ENCODE results near the gene LRMDA.

Gene LRMDA

DNA sequence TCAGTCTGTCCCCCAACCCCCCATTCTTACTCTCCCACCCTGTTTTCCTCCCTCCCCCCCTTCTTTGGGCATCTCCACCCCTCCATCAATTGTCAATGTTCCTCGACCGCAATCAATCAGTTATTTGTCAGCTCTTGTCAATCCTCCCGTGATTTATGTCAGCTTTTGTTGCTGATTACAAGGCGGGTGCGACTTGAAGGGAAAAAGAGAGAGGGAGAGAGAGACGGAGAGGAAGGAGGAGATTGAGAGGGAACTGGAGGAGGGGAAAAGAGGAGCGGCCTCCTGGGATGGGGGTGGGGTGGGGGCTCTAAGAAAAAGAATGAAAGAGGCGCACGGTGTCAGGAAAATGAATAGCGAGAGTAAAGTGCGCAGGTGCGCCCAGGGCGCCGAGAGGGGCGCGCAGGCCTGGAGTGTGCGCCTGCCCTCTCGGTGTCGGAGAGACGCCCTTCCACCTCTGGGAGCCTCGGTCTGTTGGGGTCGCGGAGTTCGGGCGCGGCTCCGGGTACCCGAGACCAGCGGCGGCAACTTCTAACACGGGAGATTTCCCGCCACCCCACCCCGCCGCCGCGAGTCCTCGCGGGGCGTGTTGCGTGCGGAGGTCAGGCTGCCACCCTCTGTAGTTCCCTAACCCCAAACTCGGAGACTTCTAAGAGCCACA, 28.8 kb upstream of the LRMDA start:
- DNase-seq, result peak; percentile 79

DNA sequence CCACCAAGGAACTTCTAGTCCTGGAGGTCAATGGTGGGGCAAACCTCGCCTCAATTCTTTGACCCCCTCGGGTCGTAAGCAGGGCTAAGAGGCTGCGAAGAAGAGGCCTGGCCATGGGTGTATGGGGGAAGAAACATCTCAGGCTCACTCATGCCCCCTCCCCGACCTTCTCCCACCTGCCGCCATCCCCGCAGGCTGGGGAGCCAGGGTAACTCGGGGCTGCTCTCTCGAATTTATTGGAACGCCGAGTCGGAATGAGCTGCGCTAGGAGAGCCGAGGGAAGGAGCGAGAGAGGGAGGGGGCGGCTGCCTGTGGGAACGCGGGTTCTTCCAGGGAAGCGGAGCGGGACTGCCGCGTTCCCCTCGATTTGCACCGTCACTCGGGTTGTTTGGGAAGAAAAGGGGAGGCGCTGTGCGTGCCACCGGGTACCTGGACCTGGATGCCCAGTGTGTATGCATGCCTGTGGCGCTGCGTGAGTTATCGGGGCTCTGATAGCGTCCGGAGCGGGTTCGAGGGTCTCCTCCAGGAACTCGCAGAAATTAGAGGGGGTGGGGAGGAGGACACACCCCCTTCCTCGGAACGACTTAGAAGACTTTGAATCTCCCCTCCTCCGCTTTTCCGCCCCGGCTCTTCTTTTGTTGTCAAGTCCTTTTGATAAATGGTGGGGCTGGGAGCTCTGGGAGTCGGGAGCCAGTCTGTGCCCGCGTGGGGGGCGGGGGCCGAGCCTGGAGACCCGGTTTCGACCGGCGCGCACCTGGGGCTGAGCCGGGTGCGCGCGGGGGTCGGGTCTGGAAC, 28.1 kb upstream of the LRMDA start:
- peak; percentile 28 for DNase-seq

DNA sequence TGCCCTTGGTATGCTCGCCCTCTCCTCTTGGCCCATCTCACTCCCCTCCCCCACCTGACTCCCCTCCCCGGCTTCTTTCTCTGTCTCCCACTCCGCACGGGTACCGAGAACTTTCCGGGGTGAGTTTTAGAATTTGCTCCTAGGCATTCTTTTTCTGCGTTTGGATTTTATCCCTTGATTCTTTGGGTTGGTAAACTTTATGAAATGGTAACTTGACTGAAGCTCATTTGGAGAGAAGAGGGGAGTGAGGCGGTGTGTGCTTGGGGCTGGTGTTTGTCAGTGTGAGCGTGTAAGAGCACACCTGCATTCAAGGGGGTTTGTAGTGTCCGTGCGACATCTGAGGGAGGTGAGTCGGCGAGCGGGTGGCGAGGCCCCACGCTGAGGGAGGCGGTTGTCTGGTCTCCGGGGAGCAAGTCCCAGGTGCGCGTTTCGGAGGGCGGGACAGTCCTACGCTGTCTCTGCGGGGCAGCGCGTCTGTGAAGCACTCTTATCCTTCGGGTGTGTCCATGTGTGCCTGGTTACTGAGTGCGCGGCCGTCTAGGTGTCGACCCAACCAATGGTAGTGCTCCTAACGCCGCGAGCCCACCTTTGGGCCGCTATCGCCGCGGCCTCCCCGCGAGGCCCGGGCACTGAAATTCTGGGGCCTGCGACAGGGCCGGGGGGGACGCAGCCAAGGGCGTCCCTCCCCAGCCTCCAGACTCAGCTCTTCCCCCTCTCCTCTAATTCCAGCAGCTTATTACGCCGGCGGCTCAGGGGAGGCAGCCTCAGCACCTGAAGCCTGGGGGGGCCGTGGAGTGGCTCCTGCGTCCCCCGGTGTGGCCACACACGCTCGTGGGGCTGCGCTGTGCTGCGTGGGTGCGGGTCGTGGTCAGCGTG, 27.2 kb upstream of the LRMDA start:
- peak; percentile 38 for DNase-seq

DNA sequence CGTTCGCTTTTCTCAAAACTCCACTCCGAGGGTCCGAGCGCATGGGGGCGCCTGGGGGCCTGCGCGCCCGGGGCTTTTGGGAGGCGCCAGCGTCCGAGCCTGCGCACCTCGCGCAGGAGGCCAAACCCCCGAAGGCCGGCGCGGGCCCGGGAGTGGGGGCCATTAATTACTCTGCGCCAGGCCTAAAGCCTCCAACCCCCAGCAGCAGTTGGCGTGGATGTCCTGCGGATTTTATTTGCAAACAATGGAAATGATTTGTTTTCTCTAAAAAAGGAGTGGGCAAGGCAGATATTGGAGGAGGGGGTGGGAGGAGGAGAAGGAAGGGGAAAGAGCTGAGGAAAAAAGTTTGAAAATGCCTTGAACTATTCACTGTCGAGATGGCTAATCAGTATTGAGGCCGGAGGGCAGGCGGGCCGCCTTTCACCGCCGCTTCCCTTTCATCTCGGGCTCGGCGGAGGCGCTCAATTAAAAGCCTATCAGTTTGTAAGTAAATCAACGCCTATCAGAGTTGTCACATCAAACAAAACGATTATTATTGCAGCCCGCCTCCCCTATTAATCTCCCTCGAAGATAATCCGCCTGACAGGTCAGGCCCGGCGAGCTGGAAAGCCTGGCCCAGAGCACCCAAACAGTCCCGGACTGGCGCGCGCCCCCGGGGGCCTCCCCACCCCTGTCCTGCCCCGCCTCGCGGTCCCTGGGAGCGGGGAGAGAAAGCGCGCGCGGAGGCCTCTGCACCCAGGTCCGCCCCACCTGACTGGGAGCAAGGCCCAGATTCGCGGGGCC, 26.4 kb upstream of the LRMDA start:
- no peak for DNase-seq

DNA sequence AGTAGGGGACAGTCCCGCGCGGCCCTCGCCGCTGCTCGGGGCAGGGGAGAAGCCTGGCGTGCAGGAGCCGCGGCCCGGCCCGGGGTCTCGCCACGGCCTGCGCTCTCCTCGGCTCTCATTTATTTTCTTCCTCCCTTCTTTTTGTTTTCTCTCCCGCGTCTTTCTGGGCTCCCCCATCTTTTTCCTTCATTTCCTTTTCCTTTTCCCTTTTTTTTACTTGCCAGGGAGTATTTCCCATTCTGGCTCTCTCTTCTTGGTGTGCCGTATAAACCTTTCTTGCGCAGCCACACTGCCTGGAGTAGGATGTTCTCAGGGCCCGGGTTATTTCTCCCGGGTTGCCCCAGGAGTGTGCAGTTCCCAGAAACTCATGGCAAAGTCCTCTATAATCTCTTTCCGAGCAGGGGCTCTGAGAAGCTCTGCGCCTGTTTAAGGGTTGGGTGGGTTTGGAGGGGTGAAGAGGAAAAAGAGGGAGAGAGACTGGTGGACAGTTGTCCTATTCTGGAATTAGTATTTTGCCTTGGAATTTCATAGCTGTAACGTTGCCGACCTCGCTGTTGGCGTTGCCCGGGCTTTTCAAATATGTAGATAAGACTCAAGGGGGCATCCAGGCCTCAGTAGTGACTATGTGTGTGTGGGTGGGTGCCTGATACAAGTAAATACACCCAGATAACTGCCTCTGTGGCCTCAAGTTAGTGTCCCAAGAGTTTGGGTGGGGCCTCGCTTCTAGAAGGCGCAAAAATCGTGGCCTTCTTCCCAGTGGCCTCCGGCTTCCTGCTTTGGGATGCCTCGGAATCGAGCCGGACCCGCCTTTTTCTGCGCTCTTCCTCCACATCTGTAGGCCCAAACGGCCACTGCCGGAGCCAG, 25.6 kb upstream of the LRMDA start:
- no peak for DNase-seq

DNA sequence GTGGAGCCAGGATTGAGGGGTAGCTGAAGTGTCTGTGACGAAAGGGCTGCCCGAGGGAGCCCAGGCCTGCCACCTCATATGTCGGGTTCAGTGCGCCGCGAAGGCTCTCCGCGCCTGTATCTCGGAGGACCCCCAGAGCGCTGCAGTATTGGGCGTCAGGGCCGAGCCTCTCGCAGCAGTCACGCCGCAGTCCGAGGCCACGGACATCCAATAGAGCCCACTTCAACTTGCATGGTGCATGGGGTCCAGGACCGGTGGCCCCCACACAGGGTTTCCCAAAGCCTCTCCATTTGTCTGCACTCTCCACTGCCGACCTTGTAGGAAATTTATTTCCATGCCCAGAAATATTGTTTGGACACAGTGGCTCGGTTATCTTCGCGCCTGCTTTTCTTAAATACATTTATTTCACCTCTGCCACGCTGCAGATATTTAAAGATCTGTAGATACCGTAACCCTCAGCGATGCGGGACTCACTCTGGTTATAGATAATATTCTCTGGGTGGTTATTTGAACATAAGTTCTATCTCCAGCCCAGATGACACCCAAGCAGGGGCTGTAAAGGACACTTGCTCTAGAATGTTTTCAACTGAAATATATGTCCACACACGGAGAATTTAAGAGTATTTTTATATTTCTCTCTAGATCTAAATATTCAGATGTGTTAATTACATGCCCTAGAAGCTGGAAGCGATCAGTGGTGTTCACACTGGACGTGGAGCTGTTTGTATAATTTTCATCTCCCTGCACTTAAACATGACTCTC, 24.8 kb upstream of the LRMDA start:
- no peak for DNase-seq

DNA sequence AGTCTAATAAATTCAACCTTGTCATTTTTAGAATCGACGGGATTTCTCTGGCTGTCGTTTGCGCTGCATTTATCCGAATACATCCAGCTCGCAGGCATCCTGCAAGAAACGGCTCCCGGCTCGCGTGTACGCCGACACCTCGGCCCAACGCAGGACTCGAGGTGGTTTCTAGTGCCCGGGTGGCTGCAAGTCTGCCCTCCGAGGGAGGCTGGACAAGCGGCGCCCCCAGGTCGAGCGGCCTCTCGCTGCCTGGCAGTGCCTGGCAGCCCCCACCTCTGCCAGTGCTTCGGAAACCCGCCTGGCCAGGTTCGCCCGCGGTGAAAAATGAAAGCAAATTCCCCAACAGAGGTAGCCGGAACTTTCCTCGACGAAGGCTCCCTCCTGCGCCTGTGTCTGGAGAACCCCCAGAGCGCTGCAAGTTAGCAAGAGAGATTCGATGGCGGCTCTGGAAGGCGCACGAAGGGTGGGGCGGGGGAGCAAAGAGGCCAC, 24.2 kb upstream of the LRMDA start:
- DNase-seq, result no peak

DNA sequence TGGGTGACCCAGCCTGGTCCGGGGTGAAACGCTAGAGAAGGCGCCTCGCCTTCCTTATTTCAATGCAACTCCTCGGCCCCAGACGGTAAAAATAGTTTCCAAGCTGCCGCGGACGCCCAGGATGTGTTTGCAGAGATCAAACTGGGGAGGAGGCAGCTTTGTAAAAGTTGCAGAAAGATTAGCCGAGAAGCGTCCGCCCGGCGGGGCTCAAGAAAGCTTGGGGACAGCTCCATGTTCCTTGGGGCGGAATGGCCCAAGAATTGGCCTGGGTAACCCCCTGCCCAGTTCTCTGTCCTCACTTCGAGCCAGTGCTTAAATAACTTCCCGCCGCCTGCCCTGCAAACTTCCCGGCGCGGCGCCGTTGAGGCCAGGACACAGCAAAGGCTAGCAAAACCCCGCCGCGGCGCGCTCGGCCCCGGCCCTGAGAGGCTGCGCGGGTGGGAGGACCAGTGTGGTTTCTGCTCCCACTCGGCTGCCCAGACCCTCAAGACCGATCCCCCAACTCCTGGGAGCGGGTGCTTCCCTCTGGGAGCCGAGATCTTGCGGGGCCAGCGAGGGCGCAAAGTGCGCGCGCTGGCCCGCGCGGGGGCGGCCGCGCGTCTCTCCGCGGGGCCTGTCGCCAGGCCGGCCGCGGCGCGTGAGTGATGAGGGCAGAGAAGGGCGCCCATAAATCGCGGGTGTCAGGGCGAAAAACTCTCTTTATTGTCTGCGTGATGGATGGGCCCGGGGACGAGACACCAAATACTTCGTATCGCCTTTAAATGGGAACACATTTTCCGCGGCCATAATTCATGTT, 23.5 kb upstream of the LRMDA start:
- DNase-seq, result no peak

DNA sequence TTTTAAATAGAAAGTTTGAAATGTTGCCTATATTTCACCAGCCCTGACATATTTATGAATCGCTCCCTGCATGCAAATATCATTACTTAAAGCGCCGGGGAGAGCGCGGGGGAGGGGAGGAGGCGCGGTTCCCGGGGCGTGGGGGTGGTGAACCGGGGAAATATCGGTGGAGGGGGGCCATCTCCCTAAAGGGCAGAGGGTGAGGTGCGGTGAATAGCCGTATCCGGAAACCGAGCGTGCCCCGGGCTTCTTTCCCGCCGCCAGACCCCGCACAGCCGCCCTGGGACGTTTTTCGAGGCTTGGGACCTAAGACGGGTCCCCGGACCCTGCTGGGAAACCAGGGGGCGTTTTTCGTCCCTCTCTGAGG, 22.9 kb upstream of the LRMDA start:
- DNase-seq, result no peak

DNA sequence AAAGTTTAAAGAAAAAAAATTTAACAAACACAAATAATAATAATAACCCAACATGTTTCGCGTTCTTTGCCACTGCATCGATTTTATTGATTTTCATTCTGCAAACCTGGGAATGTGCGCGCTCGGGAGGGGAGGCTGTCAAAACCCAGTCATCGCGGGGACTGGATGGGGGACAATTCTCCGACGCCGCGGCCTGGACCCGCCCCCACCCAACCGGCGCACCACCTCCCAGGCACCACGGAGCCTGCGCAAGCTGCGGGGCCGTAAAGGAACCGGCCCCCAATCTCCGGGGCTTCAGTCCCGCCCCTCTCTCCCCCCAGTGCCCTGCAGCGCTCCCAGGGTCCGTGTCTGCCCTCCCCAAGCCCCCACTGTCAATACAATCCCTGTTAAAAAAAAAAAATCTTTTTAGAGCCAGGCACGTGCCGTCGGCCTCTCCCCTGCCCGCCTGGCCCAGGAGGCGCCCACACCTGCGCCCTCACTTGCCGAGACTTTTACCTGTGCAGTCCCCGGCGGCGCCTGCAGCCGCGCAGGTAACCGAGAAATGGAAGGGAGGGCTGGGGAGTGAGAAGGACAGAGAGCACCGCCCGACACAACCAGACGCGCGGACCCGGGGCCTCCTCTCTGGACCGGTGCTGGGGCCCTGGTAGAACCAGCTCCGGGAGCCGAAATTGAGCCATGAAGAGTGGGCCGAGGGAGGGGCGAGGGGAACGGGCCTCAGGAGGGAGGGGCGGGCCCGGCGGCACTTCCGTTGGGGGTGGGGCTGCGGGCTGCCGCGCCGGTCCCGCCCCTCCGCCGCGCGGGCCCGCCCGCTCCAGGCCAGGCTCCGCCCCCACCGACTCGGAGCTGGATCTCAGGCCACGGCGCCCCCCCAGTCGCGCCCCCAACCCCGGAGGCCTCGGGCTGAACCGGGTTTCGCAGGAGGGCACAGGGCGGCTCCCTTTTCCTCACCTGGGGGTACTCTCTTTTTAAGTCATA, 22.2 kb upstream of the LRMDA start:
- peak; percentile 57 for DNase-seq

DNA sequence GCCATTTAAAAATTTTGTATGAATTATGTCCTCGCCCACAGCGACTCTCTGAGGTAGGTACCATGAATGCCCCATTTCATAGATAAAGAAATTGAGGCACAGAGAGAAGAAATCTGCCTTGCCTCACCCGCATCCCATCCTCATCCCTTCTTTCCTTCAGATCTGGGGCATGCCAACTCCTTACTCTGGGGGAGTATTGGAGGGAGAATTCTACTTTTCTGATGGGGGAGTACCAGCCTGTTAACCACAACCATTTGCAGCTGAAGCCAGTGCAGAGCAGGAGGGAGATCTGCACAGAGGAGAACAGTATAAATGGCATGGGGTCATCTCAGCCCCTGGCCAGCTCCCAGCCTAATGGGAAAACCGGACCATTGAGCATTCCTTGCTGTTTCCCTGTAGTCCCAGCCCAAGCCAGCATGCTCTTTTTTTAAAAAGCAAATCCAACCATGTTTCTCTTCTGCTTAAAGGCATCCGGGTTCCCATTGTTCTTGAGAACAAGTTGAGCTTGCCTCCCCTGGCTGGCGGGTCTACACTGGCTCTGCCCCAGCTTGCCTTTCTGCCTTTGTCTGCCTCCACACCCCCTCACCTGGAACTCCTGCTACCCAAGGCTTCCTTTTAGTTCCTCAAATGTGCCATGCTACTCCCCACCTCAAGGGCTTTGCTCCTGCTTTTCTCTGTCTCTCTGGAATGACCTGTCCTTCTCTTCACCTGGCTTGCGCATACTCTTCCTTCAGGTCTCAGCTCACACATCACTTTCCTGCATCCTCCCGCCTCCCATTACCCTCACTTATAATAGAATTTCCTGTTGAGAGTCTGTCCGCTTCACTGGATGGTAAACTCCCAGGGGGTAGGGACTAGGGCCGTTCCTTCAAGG, 21.1 kb upstream of the LRMDA start:
- DNase-seq, result no peak

DNA sequence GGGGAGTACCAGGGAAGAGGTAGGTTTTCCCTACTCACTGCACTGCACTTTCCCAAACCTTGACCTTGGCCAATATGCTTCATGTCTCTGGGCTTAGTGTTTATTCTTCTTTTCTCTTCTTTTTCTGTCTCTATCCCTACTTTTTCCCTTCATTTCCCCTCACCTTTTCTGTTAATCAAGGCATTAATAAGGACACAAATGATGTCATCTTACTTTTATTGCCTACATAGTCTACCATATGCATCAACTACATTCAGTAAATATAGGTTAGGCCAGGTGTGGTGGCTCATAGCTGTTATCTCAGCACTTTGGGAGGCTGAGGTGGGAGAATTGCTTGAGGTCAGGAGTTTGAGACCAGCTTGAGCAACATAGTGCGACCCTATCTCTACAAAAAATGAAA, 16.9 kb upstream of the LRMDA start:
- no peak for DNase-seq

DNA sequence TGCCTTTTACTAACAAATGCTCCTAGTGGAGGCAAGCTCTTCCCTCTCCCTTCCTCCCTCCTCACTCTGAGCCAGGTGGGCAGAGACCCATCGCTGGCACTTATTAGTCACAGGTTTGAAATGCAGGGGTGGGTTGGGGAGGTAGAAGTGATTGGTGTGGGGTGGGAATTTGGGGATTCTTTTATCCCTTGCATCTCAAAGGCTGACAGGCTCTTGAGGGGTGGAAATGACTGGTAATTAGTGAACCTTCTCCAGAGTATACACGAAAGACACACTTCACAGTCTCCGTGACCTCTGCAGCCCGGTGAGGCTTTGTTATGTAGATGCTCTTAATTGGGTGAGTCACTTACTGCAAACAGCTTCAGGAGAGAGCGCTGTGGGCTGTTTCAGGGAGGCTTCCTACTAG, 13.9 kb upstream of the LRMDA start:
- DNase-seq, result no peak

DNA sequence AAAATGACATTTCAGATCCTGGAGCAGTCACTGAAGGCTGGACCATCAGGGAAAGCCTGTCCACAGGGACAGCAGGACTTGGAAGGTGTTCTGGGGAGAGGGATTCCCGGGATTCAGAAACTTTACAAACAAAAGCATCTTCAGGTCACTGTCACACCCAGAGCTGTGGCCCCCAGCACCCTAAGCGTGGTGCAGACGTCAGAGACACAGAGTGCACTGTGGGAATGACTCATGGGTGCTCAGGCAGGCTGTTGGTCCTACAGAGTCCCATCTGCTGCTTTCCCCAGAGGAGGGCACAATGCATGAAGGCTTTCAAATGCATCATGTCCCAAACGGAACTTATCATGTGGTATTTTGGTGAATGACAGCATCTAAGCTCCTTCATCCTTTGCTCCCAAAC, 13.1 kb upstream of the LRMDA start:
- no peak for DNase-seq

DNA sequence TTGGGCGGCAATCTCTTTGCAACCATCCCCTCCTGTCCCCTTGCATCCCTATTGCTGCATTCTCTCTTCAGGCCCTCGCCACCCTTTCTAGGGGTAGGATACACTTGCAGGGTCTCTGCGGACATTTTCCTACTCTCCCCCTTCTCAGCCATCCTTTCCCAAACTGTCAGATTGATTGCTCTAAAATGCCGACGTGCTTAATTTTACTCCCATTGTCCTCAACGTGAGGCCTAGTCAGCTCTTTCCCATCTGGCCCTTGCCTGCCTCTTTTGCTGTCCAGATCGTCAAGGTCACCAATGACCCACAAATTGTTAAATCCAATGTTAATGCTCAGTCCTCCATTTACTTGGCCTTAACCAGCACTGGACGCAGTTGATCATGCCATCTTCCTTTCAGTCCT, 12.7 kb upstream of the LRMDA start:
- no peak for DNase-seq

DNA sequence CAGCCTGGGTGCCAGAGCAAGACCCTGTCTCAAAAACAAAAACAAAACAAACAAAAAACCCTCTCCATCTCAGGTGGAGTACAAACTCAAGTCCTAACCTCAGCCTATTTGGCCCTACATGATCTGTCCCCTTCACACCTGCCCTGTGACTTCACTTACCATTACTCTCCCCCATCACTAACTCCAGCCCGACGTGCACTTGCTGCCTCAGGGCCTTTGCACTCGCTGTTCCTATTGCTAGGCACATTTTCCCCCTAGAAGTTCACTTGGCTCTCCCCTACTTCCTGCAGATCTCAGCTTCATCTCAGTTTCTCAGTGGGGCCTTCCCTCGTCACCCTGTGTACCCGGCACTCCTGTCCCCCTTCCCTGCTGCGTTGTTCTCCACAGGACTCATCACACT, 8.5 kb upstream of the LRMDA start:
- no peak for DNase-seq

DNA sequence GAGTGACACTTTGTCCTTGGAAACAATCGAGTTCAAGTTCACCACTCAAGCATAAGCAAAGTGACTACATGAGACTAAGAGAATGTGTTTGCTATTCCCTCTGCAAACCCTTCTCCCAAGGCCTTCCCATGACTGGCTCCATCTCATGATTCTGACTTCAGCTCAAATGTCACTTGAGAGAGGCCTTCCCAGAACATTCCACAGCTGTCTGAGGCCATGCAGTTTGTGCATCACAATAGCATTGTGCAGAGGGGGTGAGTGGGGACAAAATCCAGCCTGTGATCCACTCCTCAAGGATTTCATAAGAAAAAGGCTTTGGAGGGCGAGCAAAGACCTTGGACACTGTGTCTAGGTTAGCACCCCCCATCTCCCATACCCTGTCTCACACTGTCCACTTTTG, 6.9 kb upstream of the LRMDA start:
- DNase-seq, result no peak

Measured in NCI-H2171 (cell line).